Measurements from ENCODE around the gene RBM43.

Gene RBM43

GRCh38 chr2:151206446-151206968, 55.2 kb downstream of the RBM43 start:
- no peak for DNase-seq

- DNase-seq, result no peak
Measured at GRCh38 chr2:151205571-151205970, 56.1 kb downstream of the RBM43 start.

- DNase-seq, result peak; percentile 14
Measured at GRCh38 chr2:151204756-151205155, 56.9 kb downstream of the RBM43 start.

- no peak for DNase-seq
Measured at GRCh38 chr2:151200844-151201243, 60.8 kb downstream of the RBM43 start.

- DNase-seq, result no peak
Measured at GRCh38 chr2:151200277-151200676, 61.4 kb downstream of the RBM43 start.

- no peak for DNase-seq
Measured at GRCh38 chr2:151198645-151199044, 63.0 kb downstream of the RBM43 start.
